Activated T-cell treated with anti-CD3 and anti-CD28 coated beads, Interleukin-2, amount 50 U/mL, for 72 hours (primary cell): Measurements from ENCODE around the gene ISG20. TPM values are rescaled to one million over a fixed set of nuclear protein-coding genes. Genes with fewer than 3 reads are reported as not detected.
A peak's percentile ranks its signal among the peaks of the same experiment; 100 is the strongest.
"Not testable (repeated sequence)": the region's sequence is repeated elsewhere in the genome, so short reads cannot be mapped to it uniquely, and the experiment has no call there.

Experiments used
- ATAC-seq, 2 donors: fragments of 150-1000 bp; cut with Tn5 transposase; replicated peaks in 1 of 2; 2 replicates each; pipeline ENCODE4 v1.10.0; 2021; ENCODE audit warnings: moderate library complexity in 2 of 2, mild to moderate bottlenecking in 1 of 2
- DNase-seq, 2 donors: peaks; one replicate each; pipeline ENCODE4 v3.0.0; 2021 to 2022; ENCODE audit warnings: mixed read lengths in 1 of 2
- H3K27ac Mint-ChIP-seq: one replicate; pipeline ENCODE4 v1.8.0; 2022; ENCODE audit warnings: mild to moderate bottlenecking, moderate library complexity, mixed read lengths
- H3K27me3 Mint-ChIP-seq: one replicate; pipeline ENCODE4 v1.8.0; 2022; ENCODE audit warnings: low read depth, mixed read lengths
- H3K36me3 Mint-ChIP-seq, 2 donors: one replicate each; pipeline ENCODE4 v1.8.0; 2022; ENCODE audit warnings: mixed read lengths in 2 of 2, mild to moderate bottlenecking in 1 of 2; ENCODE audit not compliant: insufficient read depth in 2 of 2
- H3K4me1 Mint-ChIP-seq: one replicate; pipeline ENCODE4 v1.8.0; 2022; ENCODE audit warnings: low read depth, mixed read lengths
- H3K4me3 Mint-ChIP-seq, 2 donors: one replicate each; pipeline ENCODE4 v1.8.0; 2022; ENCODE audit warnings: mild to moderate bottlenecking in 2 of 2, mixed read lengths in 2 of 2, moderate library complexity in 2 of 2
- H3K9me3 Mint-ChIP-seq, 2 donors: one replicate each; pipeline ENCODE4 v1.8.0; 2022; ENCODE audit warnings: mixed read lengths in 2 of 2
- total RNA-seq, 2 donors: library from RNA; stranded (reverse); gene quantifications; one replicate each; pipeline ENCODE4 v1.2.3, GENCODE V29; 2022

Gene ISG20
- total RNA-seq, 2 donors from 2014 or later, result 102 to 215 TPM

GRCh38 chr15:88632797-88633196 lies 6.0 kb upstream of the ISG20 start:
- not testable (repeated sequence) for H3K4me3 Mint-ChIP-seq, H3K9me3 Mint-ChIP-seq, ATAC-seq, DNase-seq, H3K27me3 Mint-ChIP-seq
- Mint-ChIP-seq H3K27ac (peak overlapping the region; percentile 91), H3K36me3 (peaks cover 9 to 33% of the 10 kb centered on the region in 2 donors), H3K4me1 (peaks cover 98% of the 10 kb centered on the region)

GRCh38 chr15:88634449-88634848 lies 4.4 kb upstream of the ISG20 start:
- Mint-ChIP-seq H3K4me3 (no peak overlapping the region), H3K27me3 (no peaks in the 10 kb centered on the region), H3K9me3 (no peaks in the 10 kb centered on the region), H3K36me3 (peaks cover 8 to 27% of the 10 kb centered on the region in 2 donors), H3K27ac (peak overlapping the region; percentile 74), H3K4me1 (peaks cover 98% of the 10 kb centered on the region)
- ATAC-seq (no peak), DNase-seq (no peak)

GRCh38 chr15:88635318-88635717 lies 3.5 kb upstream of the ISG20 start:
- peaks cover 8 to 27% of the 10 kb centered on the region in 2 donors for H3K36me3 Mint-ChIP-seq
- peak overlapping the region; percentile 82 for H3K27ac Mint-ChIP-seq
- H3K9me3 Mint-ChIP-seq, result no peaks in the 10 kb centered on the region
- peak in 1 of 2 donors; percentile 44 for DNase-seq
- no peaks in the 10 kb centered on the region for H3K27me3 Mint-ChIP-seq
- peaks cover 98% of the 10 kb centered on the region for H3K4me1 Mint-ChIP-seq
- H3K4me3 Mint-ChIP-seq, result peak overlapping the region; percentile 75 to 97
- peak; percentile 27 to 30 for ATAC-seq

GRCh38 chr15:88636050-88636449 lies 2.8 kb upstream of the ISG20 start:
- peak; percentile 71 to 73 for DNase-seq
- ATAC-seq, result peak; percentile 14 to 32
- peaks cover 95% of the 10 kb centered on the region for H3K4me1 Mint-ChIP-seq
- peaks cover 10 to 29% of the 10 kb centered on the region in 2 donors for H3K36me3 Mint-ChIP-seq
- H3K9me3 Mint-ChIP-seq, result no peaks in the 10 kb centered on the region
- peak overlapping the region; percentile 75 to 97 for H3K4me3 Mint-ChIP-seq
- peak overlapping the region; percentile 82 for H3K27ac Mint-ChIP-seq
- H3K27me3 Mint-ChIP-seq, result no peaks in the 10 kb centered on the region

GRCh38 chr15:88636654-88637053 lies 2.2 kb upstream of the ISG20 start:
- DNase-seq (no peak), ATAC-seq (no peak)
- Mint-ChIP-seq H3K4me3 (peak overlapping the region; percentile 75 to 97), H3K27me3 (no peaks in the 10 kb centered on the region), H3K9me3 (no peaks in the 10 kb centered on the region), H3K4me1 (peaks cover 94% of the 10 kb centered on the region), H3K36me3 (peaks cover 10 to 24% of the 10 kb centered on the region in 2 donors), H3K27ac (peak overlapping the region; percentile 82)

GRCh38 chr15:88637436-88637835 lies 1.4 kb upstream of the ISG20 start:
- Mint-ChIP-seq H3K4me3 (peak overlapping the region; percentile 75 to 97), H3K4me1 (peaks cover 94% of the 10 kb centered on the region), H3K36me3 (peaks cover 10 to 26% of the 10 kb centered on the region in 2 donors), H3K27ac (peak overlapping the region; percentile 82), H3K9me3 (no peaks in the 10 kb centered on the region), H3K27me3 (no peaks in the 10 kb centered on the region)
- ATAC-seq (no peak), DNase-seq (no peak)

- ATAC-seq (peak in 1 of 2 donors; percentile 0), DNase-seq (no peak)
- Mint-ChIP-seq H3K9me3 (no peaks in the 10 kb centered on the region), H3K27me3 (no peaks in the 10 kb centered on the region), H3K4me3 (peak overlapping the region; percentile 75 to 97), H3K27ac (peak overlapping the region; percentile 82), H3K36me3 (peaks cover 10 to 26% of the 10 kb centered on the region in 2 donors), H3K4me1 (peaks cover 91% of the 10 kb centered on the region)
These were observed 783 bp upstream of the ISG20 start for GRCh38 chr15:88637841-88638625.

- H3K4me1 Mint-ChIP-seq, result peaks cover 73% of the 10 kb centered on the region
- H3K4me3 Mint-ChIP-seq, result peak overlapping the region; percentile 31 to 74
- peaks cover 15 to 18% of the 10 kb centered on the region in 2 donors for H3K36me3 Mint-ChIP-seq
- no peaks in the 10 kb centered on the region for H3K27me3 Mint-ChIP-seq
- H3K9me3 Mint-ChIP-seq, result no peaks in the 10 kb centered on the region
- peak overlapping the region; percentile 31 for H3K27ac Mint-ChIP-seq
- DNase-seq (no peak), ATAC-seq (no peak)
These were observed 3.2 kb downstream of the ISG20 start for GRCh38 chr15:88641959-88642452.

- Mint-ChIP-seq H3K36me3 (peaks cover 14 to 15% of the 10 kb centered on the region in 2 donors), H3K27ac (peak overlapping the region; percentile 31), H3K4me1 (peaks cover 73% of the 10 kb centered on the region), H3K4me3 (peak overlapping the region in 1 of 2 donors; percentile 74)
- H3K9me3 Mint-ChIP-seq, DNase-seq, H3K27me3 Mint-ChIP-seq, ATAC-seq: not testable (repeated sequence)
These were observed 3.7 kb downstream of the ISG20 start for GRCh38 chr15:88642514-88642913.

GRCh38 chr15:88644741-88645140 lies 5.9 kb downstream of the ISG20 start:
- H3K9me3 Mint-ChIP-seq, result no peaks in the 10 kb centered on the region
- no peak overlapping the region for H3K4me3 Mint-ChIP-seq
- ATAC-seq (no peak), DNase-seq (no peak)
- no peak overlapping the region for H3K27ac Mint-ChIP-seq
- peaks cover 14 to 15% of the 10 kb centered on the region in 2 donors for H3K36me3 Mint-ChIP-seq
- no peaks in the 10 kb centered on the region for H3K27me3 Mint-ChIP-seq
- H3K4me1 Mint-ChIP-seq, result peaks cover 74% of the 10 kb centered on the region

- no peak overlapping the region for H3K27ac Mint-ChIP-seq
- H3K9me3 Mint-ChIP-seq, result no peaks in the 10 kb centered on the region
- H3K36me3 Mint-ChIP-seq, result peaks cover 9% of the 10 kb centered on the region in 2 donors
- H3K27me3 Mint-ChIP-seq, result no peaks in the 10 kb centered on the region
- no peak for DNase-seq
- H3K4me1 Mint-ChIP-seq, result peaks cover 74% of the 10 kb centered on the region
- no peak overlapping the region for H3K4me3 Mint-ChIP-seq
- ATAC-seq, result no peak
These were observed 6.6 kb downstream of the ISG20 start for GRCh38 chr15:88645171-88646087.

- Mint-ChIP-seq H3K4me3 (no peak overlapping the region), H3K36me3 (peaks cover 7 to 8% of the 10 kb centered on the region in 2 donors), H3K27ac (no peak overlapping the region), H3K27me3 (no peaks in the 10 kb centered on the region), H3K4me1 (peaks cover 77% of the 10 kb centered on the region), H3K9me3 (no peaks in the 10 kb centered on the region)
- ATAC-seq (no peak), DNase-seq (no peak)
These were observed 7.2 kb downstream of the ISG20 start for GRCh38 chr15:88646088-88646405.

- Mint-ChIP-seq H3K27me3 (no peaks in the 10 kb centered on the region), H3K27ac (peak overlapping the region; percentile 87), H3K9me3 (no peaks in the 10 kb centered on the region), H3K4me3 (no peak overlapping the region), H3K36me3 (peaks cover 7 to 8% of the 10 kb centered on the region in 2 donors), H3K4me1 (peaks cover 74% of the 10 kb centered on the region)
- no peak for DNase-seq
- ATAC-seq, result no peak
These were observed 8.1 kb downstream of the ISG20 start for GRCh38 chr15:88646951-88647350.
